ENCODE measurements around the gene LAMA5. TPM values are rescaled to one million over a fixed set of nuclear protein-coding genes. Genes with fewer than 3 reads are reported as not detected.
"Not testable (repeated sequence)": the region's sequence is repeated elsewhere in the genome, so short reads cannot be mapped to it uniquely, and the experiment has no call there.

Gene LAMA5
- polyA plus RNA-seq, 3 donors = 0.05 TPM; not detected in 2

- Mint-ChIP-seq H3K9me3 (peaks cover 0 to 6% (median 2%) of the 10 kb centered on the region in 7 donors), H3K27me3 (ENCODE audit: low read depth in 3 of 3) (peaks cover 2 to 14% (median 5%) of the 10 kb centered on the region in 3 donors), H3K4me1 (no peaks in the 10 kb centered on the region), H3K27ac (no peak overlapping the region), H3K36me3 (no peaks in the 10 kb centered on the region), H3K4me3 (no peak overlapping the region)
- Histone ChIP-seq H3K9ac (ENCODE audit: insufficient read depth, low read length, poor library complexity, severe bottlenecking) (no peak overlapping the region), H3K4me2 (replicated peaks; ENCODE audit: extremely low read depth, low read length, poor library complexity, severe bottlenecking) (no peak overlapping the region), H3K4me3 (replicated peaks in 1 of 3; ENCODE audit: low read depth in 2 of 3, low read length in 3 of 3) (no peak overlapping the region), H3K36me3 (replicated peaks in 1 of 2; ENCODE audit: control insufficient read depth in 1 of 2, insufficient read depth in 2 of 2, low read length in 2 of 2) (no peaks in the 10 kb centered on the region), H2AFZ (ENCODE audit: insufficient read depth, low read depth, low read length, poor library complexity, severe bottlenecking) (no peak overlapping the region), H3K27me3 (ENCODE audit: control insufficient read depth in 2 of 2, insufficient read depth in 2 of 2, low read length in 2 of 2) (no peaks in the 10 kb centered on the region), H3K4me1 (ENCODE audit: control insufficient read depth in 1 of 2, insufficient read depth in 2 of 2, low read length in 2 of 2) (no peaks in the 10 kb centered on the region), H3K27ac (ENCODE audit: low read depth in 1 of 2, low read length in 2 of 2) (no peak overlapping the region), H3K79me2 (ENCODE audit: insufficient read depth, low read length) (no peaks in the 10 kb centered on the region), H3K9me3 (replicated peaks in 1 of 2; ENCODE audit: control insufficient read depth in 1 of 2, insufficient read depth in 1 of 2, low read length in 2 of 2) (no peaks in the 10 kb centered on the region), H4K20me1 (ENCODE audit: insufficient read depth, low read length) (no peaks in the 10 kb centered on the region)
- no peak for DNase-seq
- intact Hi-C loops (cut with micrococcal nuclease) = no loop called here
- 91% methylated on average over 23 of the region's 26 CpGs for WGBS (ENCODE audit: insufficient coverage)
- TF ChIP-seq CTCF (IDR thresholded peaks at IDR 0.05) = no peak
Observed at GRCh38 chr20:62376112-62377063, 9.3 kb upstream of the LAMA5 start.

- H3K27ac ChIP-seq (ENCODE audit: low read depth in 1 of 2, low read length in 2 of 2) = no peak overlapping the region
- H3K27ac Mint-ChIP-seq = no peak overlapping the region
- WGBS (ENCODE audit: insufficient coverage) = 73% methylated on average over 17 of the region's 24 CpGs
- no peak overlapping the region for H3K4me3 Mint-ChIP-seq
- peaks cover 4 to 28% (median 14%) of the 10 kb centered on the region in 3 donors for H3K27me3 Mint-ChIP-seq (ENCODE audit: low read depth in 3 of 3)
- no peaks in the 10 kb centered on the region for H3K79me2 ChIP-seq (ENCODE audit: insufficient read depth, low read length)
- no peak overlapping the region for H3K4me3 ChIP-seq (replicated peaks in 1 of 3; ENCODE audit: low read depth in 2 of 3, low read length in 3 of 3)
- H3K9ac ChIP-seq (ENCODE audit: insufficient read depth, low read length, poor library complexity, severe bottlenecking) = no peak overlapping the region
- no peaks in the 10 kb centered on the region for H3K4me1 ChIP-seq (ENCODE audit: control insufficient read depth in 1 of 2, insufficient read depth in 2 of 2, low read length in 2 of 2)
- no peak for TF ChIP-seq CTCF (IDR thresholded peaks at IDR 0.05)
- intact Hi-C loops (cut with micrococcal nuclease) = no loop called here
- no peaks in the 10 kb centered on the region for H3K36me3 ChIP-seq (replicated peaks in 1 of 2; ENCODE audit: control insufficient read depth in 1 of 2, insufficient read depth in 2 of 2, low read length in 2 of 2)
- DNase-seq = no peak
- peaks cover 0 to 6% (median 2%) of the 10 kb centered on the region in 7 donors for H3K9me3 Mint-ChIP-seq
- no peaks in the 10 kb centered on the region for H3K9me3 ChIP-seq (replicated peaks in 1 of 2; ENCODE audit: control insufficient read depth in 1 of 2, insufficient read depth in 1 of 2, low read length in 2 of 2)
- no peaks in the 10 kb centered on the region for H3K36me3 Mint-ChIP-seq
- no peaks in the 10 kb centered on the region for H4K20me1 ChIP-seq (ENCODE audit: insufficient read depth, low read length)
- no peak overlapping the region for H3K4me2 ChIP-seq (replicated peaks; ENCODE audit: extremely low read depth, low read length, poor library complexity, severe bottlenecking)
- H2AFZ ChIP-seq (ENCODE audit: insufficient read depth, low read depth, low read length, poor library complexity, severe bottlenecking) = no peak overlapping the region
- no peaks in the 10 kb centered on the region for H3K4me1 Mint-ChIP-seq
- H3K27me3 ChIP-seq (ENCODE audit: control insufficient read depth in 2 of 2, insufficient read depth in 2 of 2, low read length in 2 of 2) = peaks cover 0 to 17% of the 10 kb centered on the region in 2 donors
Observed at GRCh38 chr20:62374331-62375152, 7.4 kb upstream of the LAMA5 start.

GRCh38 chr20:62373631-62374179, 6.6 kb upstream of the LAMA5 start:
- intact Hi-C loops (cut with micrococcal nuclease); H3K4me3 ChIP-seq (replicated peaks in 1 of 3; ENCODE audit: low read depth in 2 of 3, low read length in 3 of 3); H3K9me3 ChIP-seq (replicated peaks in 1 of 2; ENCODE audit: control insufficient read depth in 1 of 2, insufficient read depth in 1 of 2, low read length in 2 of 2); H2AFZ ChIP-seq (ENCODE audit: insufficient read depth, low read depth, low read length, poor library complexity, severe bottlenecking); H4K20me1 ChIP-seq (ENCODE audit: insufficient read depth, low read length); H3K36me3 Mint-ChIP-seq; DNase-seq; H3K4me2 ChIP-seq (replicated peaks; ENCODE audit: extremely low read depth, low read length, poor library complexity, severe bottlenecking); H3K4me1 ChIP-seq (ENCODE audit: control insufficient read depth in 1 of 2, insufficient read depth in 2 of 2, low read length in 2 of 2); H3K9me3 Mint-ChIP-seq; H3K79me2 ChIP-seq (ENCODE audit: insufficient read depth, low read length); H3K27ac Mint-ChIP-seq; H3K36me3 ChIP-seq (replicated peaks in 1 of 2; ENCODE audit: control insufficient read depth in 1 of 2, insufficient read depth in 2 of 2, low read length in 2 of 2); H3K27ac ChIP-seq (ENCODE audit: low read depth in 1 of 2, low read length in 2 of 2); H3K4me3 Mint-ChIP-seq; H3K4me1 Mint-ChIP-seq; H3K9ac ChIP-seq (ENCODE audit: insufficient read depth, low read length, poor library complexity, severe bottlenecking): not testable (repeated sequence)
- H3K27me3 Mint-ChIP-seq (ENCODE audit: low read depth in 3 of 3) = peaks cover 13 to 36% (median 23%) of the 10 kb centered on the region in 3 donors
- peaks cover under 1 to 25% of the 10 kb centered on the region in 2 donors for H3K27me3 ChIP-seq (ENCODE audit: control insufficient read depth in 2 of 2, insufficient read depth in 2 of 2, low read length in 2 of 2)
- WGBS (ENCODE audit: insufficient coverage) = 86% methylated on average over 23 of the region's 40 CpGs
